ENCODE results near the gene BNC2.

BNC2 gene

GRCh38 chr9:16575986-16576245 is 294.6 kb downstream of the BNC2 start:
- H3K79me2 ChIP-seq (ENCODE audit: insufficient read depth, low read length), result no peaks in the 10 kb centered on the region
- H3K4me3 ChIP-seq (ENCODE audit: low read length, poor library complexity, severe bottlenecking), result no peak overlapping the region
- peaks cover 6% of the 10 kb centered on the region for H3K4me1 ChIP-seq (ENCODE audit: insufficient read depth, low read length, poor library complexity, severe bottlenecking)
- H2AFZ ChIP-seq (ENCODE audit: low read length), result peak overlapping the region; percentile 39; the same call in 1 of the 2 replicates
- H3K9me2 ChIP-seq (replicated peaks; ENCODE audit: low read depth, low read length), result no peaks in the 10 kb centered on the region
- H4K20me1 ChIP-seq (ENCODE audit: insufficient read depth, low read length, poor library complexity, severe bottlenecking), result no peaks in the 10 kb centered on the region
- no peak overlapping the region for H3K4me2 ChIP-seq (ENCODE audit: low read depth, low read length, poor library complexity, severe bottlenecking)
- no peaks in the 10 kb centered on the region for H3K36me3 ChIP-seq (ENCODE audit: insufficient read depth, low read length)
- TF ChIP-seq CTCF (conservative IDR thresholded peaks at IDR 0.05; ENCODE audit: low read length) (no peak), EZH2phosphoT487 (IDR thresholded peaks at IDR 0.05; ENCODE audit: borderline replicate concordance) (no peak)
- H3K9ac ChIP-seq (ENCODE audit: low read depth, low read length, poor library complexity, severe bottlenecking), result no peak overlapping the region
- H3F3A ChIP-seq (ENCODE audit: low read depth), result no peaks in the 10 kb centered on the region
- H3K27me3 ChIP-seq (ENCODE audit: insufficient read depth, low read length, poor library complexity, severe bottlenecking), result no peaks in the 10 kb centered on the region
- H3K9me3 ChIP-seq (ENCODE audit: insufficient read depth, low read depth, low read length), result no peaks in the 10 kb centered on the region

- TF ChIP-seq CTCF (conservative IDR thresholded peaks at IDR 0.05; ENCODE audit: low read length) (peak; percentile 72), EZH2phosphoT487 (IDR thresholded peaks at IDR 0.05; ENCODE audit: borderline replicate concordance) (no peak)
- no peak overlapping the region for H3K4me2 ChIP-seq (ENCODE audit: low read depth, low read length, poor library complexity, severe bottlenecking)
- peak overlapping the region; percentile 39; the same call in 1 of the 2 replicates for H2AFZ ChIP-seq (ENCODE audit: low read length)
- H3K79me2 ChIP-seq (ENCODE audit: insufficient read depth, low read length), result no peaks in the 10 kb centered on the region
- no peak overlapping the region for H3K9ac ChIP-seq (ENCODE audit: low read depth, low read length, poor library complexity, severe bottlenecking)
- no peak overlapping the region for H3K4me3 ChIP-seq (ENCODE audit: low read length, poor library complexity, severe bottlenecking)
- no peaks in the 10 kb centered on the region for H3F3A ChIP-seq (ENCODE audit: low read depth)
- H4K20me1 ChIP-seq (ENCODE audit: insufficient read depth, low read length, poor library complexity, severe bottlenecking), result no peaks in the 10 kb centered on the region
- H3K4me1 ChIP-seq (ENCODE audit: insufficient read depth, low read length, poor library complexity, severe bottlenecking), result peaks cover 6% of the 10 kb centered on the region
- H3K9me2 ChIP-seq (replicated peaks; ENCODE audit: low read depth, low read length), result no peaks in the 10 kb centered on the region
- no peaks in the 10 kb centered on the region for H3K36me3 ChIP-seq (ENCODE audit: insufficient read depth, low read length)
- no peaks in the 10 kb centered on the region for H3K27me3 ChIP-seq (ENCODE audit: insufficient read depth, low read length, poor library complexity, severe bottlenecking)
- no peaks in the 10 kb centered on the region for H3K9me3 ChIP-seq (ENCODE audit: insufficient read depth, low read depth, low read length)
Measured at GRCh38 chr9:16575142-16575985, 295.1 kb downstream of the BNC2 start.

GRCh38 chr9:16572005-16572734 is 298.3 kb downstream of the BNC2 start:
- Histone ChIP-seq H3K4me3 (ENCODE audit: low read length, poor library complexity, severe bottlenecking) (no peak overlapping the region), H3K27me3 (ENCODE audit: insufficient read depth, low read length, poor library complexity, severe bottlenecking) (no peaks in the 10 kb centered on the region), H3K36me3 (ENCODE audit: insufficient read depth, low read length) (no peaks in the 10 kb centered on the region), H3K79me2 (ENCODE audit: insufficient read depth, low read length) (no peaks in the 10 kb centered on the region), H3K4me1 (ENCODE audit: insufficient read depth, low read length, poor library complexity, severe bottlenecking) (peaks cover 6% of the 10 kb centered on the region), H3K9me2 (replicated peaks; ENCODE audit: low read depth, low read length) (no peaks in the 10 kb centered on the region), H3K4me2 (ENCODE audit: low read depth, low read length, poor library complexity, severe bottlenecking) (no peak overlapping the region), H2AFZ (ENCODE audit: low read length) (no peak overlapping the region), H3F3A (ENCODE audit: low read depth) (no peaks in the 10 kb centered on the region), H3K9ac (ENCODE audit: low read depth, low read length, poor library complexity, severe bottlenecking) (no peak overlapping the region), H4K20me1 (ENCODE audit: insufficient read depth, low read length, poor library complexity, severe bottlenecking) (no peaks in the 10 kb centered on the region), H3K9me3 (ENCODE audit: insufficient read depth, low read depth, low read length) (no peaks in the 10 kb centered on the region)
- TF ChIP-seq CTCF (conservative IDR thresholded peaks at IDR 0.05; ENCODE audit: low read length) (no peak), EZH2phosphoT487 (IDR thresholded peaks at IDR 0.05; ENCODE audit: borderline replicate concordance) (no peak)

Measured in Loucy (cell line).